Measurements from ENCODE around the gene TPO.
"Not testable (repeated sequence)": the region's sequence is repeated elsewhere in the genome, so short reads cannot be mapped to it uniquely, and the experiment has no call there.

TPO gene

GRCh38 chr2:1413156-1413710 is at the start of gene TPO:
TSS of gene TPO (plus strand) at chr2:1413463. CDS start at chr2:1414409, 946 bp downstream.
- no peak for DNase-seq

- DNase-seq: peak in 1 of 2 experiments; percentile 13
Measured at GRCh38 chr2:1366546-1367134, 46.6 kb upstream of the TPO start.

GRCh38 chr2:1367601-1368000 is 45.7 kb upstream of the TPO start:
- no peak for DNase-seq

GRCh38 chr2:1369905-1370304 is 43.4 kb upstream of the TPO start:
- DNase-seq: no peak

- no peak for DNase-seq
Measured at GRCh38 chr2:1370461-1370860, 42.8 kb upstream of the TPO start.

- DNase-seq: no peak
Measured at GRCh38 chr2:1371082-1371481, 42.2 kb upstream of the TPO start.

- DNase-seq: no peak
Measured at GRCh38 chr2:1373830-1374229, 39.4 kb upstream of the TPO start.

- no peak for DNase-seq
Measured at GRCh38 chr2:1374287-1374686, 39.0 kb upstream of the TPO start.

- DNase-seq: no peak
Measured at GRCh38 chr2:1375794-1376193, 37.5 kb upstream of the TPO start.

- DNase-seq: no peak
Measured at GRCh38 chr2:1377473-1377872, 35.8 kb upstream of the TPO start.

- DNase-seq: no peak
Measured at GRCh38 chr2:1378456-1379150, 34.7 kb upstream of the TPO start.

GRCh38 chr2:1381644-1382043 is 31.6 kb upstream of the TPO start:
- DNase-seq: no peak

GRCh38 chr2:1387954-1388725 is 25.1 kb upstream of the TPO start:
- DNase-seq: not testable (repeated sequence)

- not testable (repeated sequence) for DNase-seq
Measured at GRCh38 chr2:1390118-1390517, 23.1 kb upstream of the TPO start.

GRCh38 chr2:1393321-1393720 is 19.9 kb upstream of the TPO start:
- DNase-seq: no peak

GRCh38 chr2:1394709-1395408 is 18.4 kb upstream of the TPO start:
- no peak for DNase-seq

GRCh38 chr2:1397350-1397749 is 15.9 kb upstream of the TPO start:
- DNase-seq: no peak

GRCh38 chr2:1398191-1398590 is 15.1 kb upstream of the TPO start:
- DNase-seq: no peak

- DNase-seq: no peak
Measured at GRCh38 chr2:1400943-1401735, 12.1 kb upstream of the TPO start.

GRCh38 chr2:1402064-1402463 is 11.2 kb upstream of the TPO start:
- DNase-seq: no peak

GRCh38 chr2:1403565-1403964 is 9.7 kb upstream of the TPO start:
- DNase-seq: no peak

- no peak for DNase-seq
Measured at GRCh38 chr2:1405124-1405523, 8.1 kb upstream of the TPO start.
